H9 (cell line): ENCODE results near the gene MCF2L2. TPM values are rescaled to one million over a fixed set of nuclear protein-coding genes. Genes with fewer than 3 reads are reported as not detected.

Experiments
- DNase-seq: peaks from one replicate; pipeline ENCODE4 v3.0.0-alpha.2; 2017
- H2AFZ ChIP-seq: one replicate; pipeline ENCODE4 v1.6.1; 2013; ENCODE audit warnings: mild to moderate bottlenecking, low read length, control low read depth, moderate library complexity
- H2AK5ac ChIP-seq: 2 replicates; pipeline ENCODE4 v1.6.1; 2013; ENCODE audit warnings: low read length, control low read depth, mixed read lengths; ENCODE audit not compliant: insufficient read length
- H2BK120ac ChIP-seq: one replicate; pipeline ENCODE4 v1.6.1; 2013; ENCODE audit warnings: low read depth, mild to moderate bottlenecking, low read length, control low read depth, inconsistent platforms; ENCODE audit not compliant: poor library complexity, severe bottlenecking
- H2BK12ac ChIP-seq: 2 replicates; pipeline ENCODE4 v1.6.1; 2013; ENCODE audit warnings: low read length, control low read depth, mixed read lengths, low read depth; ENCODE audit not compliant: insufficient read length
- H2BK15ac ChIP-seq: 2 replicates; pipeline ENCODE4 v1.6.1; 2013; ENCODE audit warnings: low read depth, low read length, control low read depth
- H2BK20ac ChIP-seq: one replicate; pipeline ENCODE4 v1.6.1; 2013; ENCODE audit warnings: low read depth, mild to moderate bottlenecking, low read length, control low read depth, inconsistent platforms; ENCODE audit not compliant: poor library complexity, severe bottlenecking
- H2BK5ac ChIP-seq: 2 replicates; pipeline ENCODE4 v1.6.1; 2013; ENCODE audit warnings: low read length, control low read depth, mixed read lengths; ENCODE audit not compliant: insufficient read length
- H3K14ac ChIP-seq: 2 replicates; pipeline ENCODE4 v1.6.1; 2013; ENCODE audit warnings: low read length, control low read depth; ENCODE audit not compliant: insufficient read depth
- H3K18ac ChIP-seq: 2 replicates; pipeline ENCODE4 v1.6.1; 2013; ENCODE audit warnings: low read depth, mild to moderate bottlenecking, mixed read lengths, low read length, control low read depth; ENCODE audit not compliant: insufficient read length
- H3K23ac ChIP-seq: 2 replicates; pipeline ENCODE4 v1.6.1; 2013; ENCODE audit warnings: low read length, control low read depth, mixed read lengths, low read depth; ENCODE audit not compliant: insufficient read length
- H3K23me2 ChIP-seq: 2 replicates; pipeline ENCODE4 v1.6.1; 2013; ENCODE audit warnings: low read depth, mild to moderate bottlenecking, mixed read lengths, low read length, control low read depth; ENCODE audit not compliant: insufficient read length, poor library complexity, severe bottlenecking
- H3K27ac ChIP-seq: 2 replicates; pipeline ENCODE4 v1.5.1; 2013; ENCODE audit warnings: low read length, control low read depth, mixed read lengths, low read depth; ENCODE audit not compliant: insufficient read length
- H3K27me3 ChIP-seq: 2 replicates; pipeline ENCODE4 v1.6.1; 2013; ENCODE audit warnings: low read length, control low read depth, inconsistent platforms; ENCODE audit not compliant: insufficient read depth
- H3K4ac ChIP-seq: 2 replicates; pipeline ENCODE4 v1.6.1; 2013; ENCODE audit warnings: low read depth, mild to moderate bottlenecking, control low read depth, inconsistent platforms, low read length, moderate library complexity
- H3K4me1 ChIP-seq: 2 replicates; pipeline ENCODE4 v1.6.1; 2013; ENCODE audit warnings: low read length, control low read depth, inconsistent platforms; ENCODE audit not compliant: insufficient read depth
- H3K4me2 ChIP-seq: 2 replicates; pipeline ENCODE4 v1.6.1; 2013; ENCODE audit warnings: low read length, control low read depth, mixed read lengths; ENCODE audit not compliant: insufficient read length, insufficient read depth
- H3K56ac ChIP-seq: 2 replicates; pipeline ENCODE4 v1.6.1; 2013; ENCODE audit warnings: low read depth, mild to moderate bottlenecking, mixed read lengths, low read length, control low read depth; ENCODE audit not compliant: insufficient read length
- H3K79me1 ChIP-seq: 2 replicates; pipeline ENCODE4 v1.6.1; 2013; ENCODE audit warnings: low read depth, mild to moderate bottlenecking, moderate library complexity, low read length, control low read depth, inconsistent platforms; ENCODE audit not compliant: insufficient read depth, poor library complexity, severe bottlenecking
- H3K79me2 ChIP-seq: 2 replicates; pipeline ENCODE4 v1.6.1; 2013; ENCODE audit warnings: low read length, control low read depth, inconsistent platforms; ENCODE audit not compliant: insufficient read depth
- H3K9ac ChIP-seq: 2 replicates; pipeline ENCODE4 v1.6.1; 2013; ENCODE audit warnings: low read length, control low read depth, mixed read lengths; ENCODE audit not compliant: insufficient read length; ENCODE audit errors: extremely low read depth
- H3K9me3 ChIP-seq: one replicate; pipeline ENCODE4 v1.6.1; 2013; ENCODE audit warnings: low read depth, low read length, inconsistent platforms; ENCODE audit not compliant: control insufficient read depth
- H3T11ph ChIP-seq: one replicate; pipeline ENCODE4 v1.6.1; 2013; ENCODE audit warnings: mild to moderate bottlenecking, low read length, control low read depth, inconsistent platforms
- H4K20me1 ChIP-seq: one replicate; pipeline ENCODE4 v1.6.1; 2013; ENCODE audit not compliant: control insufficient read depth, insufficient read length, insufficient read depth
- H4K5ac ChIP-seq: 2 replicates; pipeline ENCODE4 v1.6.1; 2013; ENCODE audit warnings: low read depth, mild to moderate bottlenecking, mixed read lengths, low read length, control low read depth; ENCODE audit not compliant: insufficient read length
- H4K8ac ChIP-seq: replicated peaks from 2 replicates; pipeline ENCODE4 v1.6.1; 2013; ENCODE audit warnings: low read length, control low read depth, mixed read lengths, low read depth; ENCODE audit not compliant: insufficient read length
- H4K91ac ChIP-seq: 2 replicates; pipeline ENCODE4 v1.6.1; 2013; ENCODE audit warnings: low read depth, mild to moderate bottlenecking, moderate library complexity, mixed read lengths, low read length, control low read depth; ENCODE audit not compliant: insufficient read length
- H3K27ac Mint-ChIP-seq, 3 experiments: 2 replicates in 2 of 3; 3 replicates in 1 of 3; pipeline ENCODE4 v1.8.0; 2020 to 2021; ENCODE audit warnings: mixed read lengths in 3 of 3, mild to moderate bottlenecking in 1 of 3, moderate library complexity in 1 of 3
- H3K27me3 Mint-ChIP-seq: 2 replicates; pipeline ENCODE4 v1.8.0; 2021; ENCODE audit warnings: low read depth, mild to moderate bottlenecking, moderate library complexity, mixed read lengths
- H3K36me3 Mint-ChIP-seq, 3 experiments: 2 replicates in 2 of 3; 3 replicates in 1 of 3; pipeline ENCODE4 v1.8.0; 2020 to 2021; ENCODE audit warnings: low read depth in 3 of 3, mixed read lengths in 3 of 3; ENCODE audit not compliant: insufficient read depth in 1 of 3
- H3K4me1 Mint-ChIP-seq, 2 experiments: 2 replicates each; pipeline ENCODE4 v1.8.0; 2020; ENCODE audit warnings: mixed read lengths in 2 of 2
- H3K4me3 Mint-ChIP-seq, 2 experiments: 2 replicates in 1 of 2; 3 replicates in 1 of 2; pipeline ENCODE4 v1.8.0; 2020 to 2021; ENCODE audit warnings: mild to moderate bottlenecking in 2 of 2, mixed read lengths in 2 of 2, moderate library complexity in 1 of 2
- H3K9me3 Mint-ChIP-seq, 2 experiments: 2 replicates in 1 of 2; 3 replicates in 1 of 2; pipeline ENCODE4 v1.8.0; 2020; ENCODE audit warnings: mild to moderate bottlenecking in 2 of 2, mixed read lengths in 2 of 2, moderate library complexity in 1 of 2
- CTCF ChIP-seq: fragments of 200-600 bp; sonication (generic); conservative IDR thresholded peaks from 3 replicates; pipeline ENCODE4 v1.8.0; 2021; ENCODE audit warnings: antibody characterized with exemption, mild to moderate bottlenecking
- WGBS: extraction: QIAGEN DNeasy Blood & Tissue Kit; methylation state at CpG from one replicate; pipeline ENCODE4 v1.1.7; 2013; ENCODE audit warnings: missing lambda C conversion rate, low lambda C conversion rate, mixed read lengths; ENCODE audit not compliant: insufficient read length; ENCODE audit errors: extremely low coverage; 5-methylcytosine and 5-hydroxymethylcytosine counted together
- total RNA-seq: library from RNA; stranded (reverse); gene quantifications from 2 replicates; pipeline ENCODE4 v1.2.1, GENCODE V29; 2021

The MCF2L2 gene
- total RNA-seq, 1 experiment from 2014 or later, result 6.4 TPM

GRCh38 chr3:183267140-183267539 is 161.3 kb downstream of the MCF2L2 start:
- no peak overlapping the region for H2BK120ac ChIP-seq
- H3K9me3 Mint-ChIP-seq, result no peaks in the 10 kb centered on the region
- H3K27me3 Mint-ChIP-seq, result no peaks in the 10 kb centered on the region
- no peak overlapping the region for H2AFZ ChIP-seq
- H3K9ac ChIP-seq, result no peak overlapping the region
- H3K18ac ChIP-seq, result no peak overlapping the region
- H3K27ac ChIP-seq, result no peak overlapping the region
- H3K79me1 ChIP-seq, result no peaks in the 10 kb centered on the region
- H3K9me3 ChIP-seq, result no peaks in the 10 kb centered on the region
- H3K79me2 ChIP-seq, result no peaks in the 10 kb centered on the region; the same call in 1 of the 2 replicates
- H3K23me2 ChIP-seq, result no peaks in the 10 kb centered on the region
- H3K4me1 Mint-ChIP-seq, result peaks cover 23 to 25% of the 10 kb centered on the region in 2 experiments
- H3K4me2 ChIP-seq, result no peak overlapping the region
- TF ChIP-seq CTCF, result no peak
- no CpG with 5 or more reads among the region's 5 CpGs for WGBS
- no peak overlapping the region for H3K23ac ChIP-seq
- peaks cover 2 to 12% (median 11%) of the 10 kb centered on the region in 3 experiments; a peak in 6 of 7 replicates for H3K36me3 Mint-ChIP-seq
- H3K4me1 ChIP-seq, result peaks cover 23% of the 10 kb centered on the region; the same call in 1 of the 2 replicates
- H3K14ac ChIP-seq, result no peak overlapping the region
- H2BK20ac ChIP-seq, result no peak overlapping the region
- no peak overlapping the region for H2BK5ac ChIP-seq
- no peak overlapping the region for H3T11ph ChIP-seq
- no peak overlapping the region for H2BK15ac ChIP-seq
- H3K4me3 Mint-ChIP-seq, result no peak overlapping the region
- no peaks in the 10 kb centered on the region for H4K20me1 ChIP-seq
- H3K27ac Mint-ChIP-seq, result peak overlapping the region in 1 of 3 experiments; percentile 61; a peak in 1 of 7 replicates
- H3K27me3 ChIP-seq, result no peaks in the 10 kb centered on the region
- H3K4ac ChIP-seq, result no peak overlapping the region
- H4K91ac ChIP-seq, result no peak overlapping the region
- H4K5ac ChIP-seq, result no peak overlapping the region
- no peak for DNase-seq
- H2AK5ac ChIP-seq, result no peak overlapping the region
- H2BK12ac ChIP-seq, result no peak overlapping the region
- no peak overlapping the region for H4K8ac ChIP-seq
- H3K56ac ChIP-seq, result no peak overlapping the region
